ENCODE results near the gene UNC5A.

The UNC5A gene

DNA sequence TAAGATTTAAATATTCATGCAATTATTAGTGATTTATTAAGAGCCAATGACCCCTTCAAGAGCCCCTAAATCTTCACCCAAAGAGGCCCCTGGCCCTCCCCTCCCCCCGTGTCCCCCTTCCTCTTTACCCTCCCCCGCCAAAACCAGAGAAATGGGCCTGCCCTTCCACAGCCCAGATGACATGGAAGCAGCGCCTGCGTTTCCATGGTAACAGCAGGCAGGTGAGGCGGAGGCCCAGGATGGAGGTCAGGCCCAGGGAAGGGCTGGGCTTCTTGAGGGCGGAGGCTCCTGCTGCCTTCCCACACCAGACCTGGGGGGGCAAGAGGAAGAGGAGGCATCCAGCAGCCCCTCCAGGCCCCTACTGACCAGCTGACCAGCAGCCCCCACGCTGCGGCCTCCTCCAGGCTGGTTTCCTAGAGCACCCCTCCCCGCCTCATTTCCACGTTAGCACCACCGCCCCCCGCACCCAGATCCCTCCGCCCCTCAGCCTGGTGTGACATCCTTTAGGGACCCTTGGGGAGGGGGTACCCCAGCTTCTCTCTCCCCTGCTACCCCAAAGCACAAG, 37.4 kb downstream of the UNC5A start:
- FAIRE-seq (no peak), DNase-seq (ENCODE audit: insufficient read length, low spot score) (no peak)
- TF ChIP-seq, protein P1, sequence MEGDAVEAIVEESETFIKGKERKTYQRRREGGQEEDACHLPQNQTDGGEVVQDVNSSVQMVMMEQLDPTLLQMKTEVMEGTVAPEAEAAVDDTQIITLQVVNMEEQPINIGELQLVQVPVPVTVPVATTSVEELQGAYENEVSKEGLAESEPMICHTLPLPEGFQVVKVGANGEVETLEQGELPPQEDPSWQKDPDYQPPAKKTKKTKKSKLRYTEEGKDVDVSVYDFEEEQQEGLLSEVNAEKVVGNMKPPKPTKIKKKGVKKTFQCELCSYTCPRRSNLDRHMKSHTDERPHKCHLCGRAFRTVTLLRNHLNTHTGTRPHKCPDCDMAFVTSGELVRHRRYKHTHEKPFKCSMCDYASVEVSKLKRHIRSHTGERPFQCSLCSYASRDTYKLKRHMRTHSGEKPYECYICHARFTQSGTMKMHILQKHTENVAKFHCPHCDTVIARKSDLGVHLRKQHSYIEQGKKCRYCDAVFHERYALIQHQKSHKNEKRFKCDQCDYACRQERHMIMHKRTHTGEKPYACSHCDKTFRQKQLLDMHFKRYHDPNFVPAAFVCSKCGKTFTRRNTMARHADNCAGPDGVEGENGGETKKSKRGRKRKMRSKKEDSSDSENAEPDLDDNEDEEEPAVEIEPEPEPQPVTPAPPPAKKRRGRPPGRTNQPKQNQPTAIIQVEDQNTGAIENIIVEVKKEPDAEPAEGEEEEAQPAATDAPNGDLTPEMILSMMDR (IDR thresholded peaks at IDR 0.05; ENCODE audit: insufficient read depth, missing control alignments): no peak

DNA sequence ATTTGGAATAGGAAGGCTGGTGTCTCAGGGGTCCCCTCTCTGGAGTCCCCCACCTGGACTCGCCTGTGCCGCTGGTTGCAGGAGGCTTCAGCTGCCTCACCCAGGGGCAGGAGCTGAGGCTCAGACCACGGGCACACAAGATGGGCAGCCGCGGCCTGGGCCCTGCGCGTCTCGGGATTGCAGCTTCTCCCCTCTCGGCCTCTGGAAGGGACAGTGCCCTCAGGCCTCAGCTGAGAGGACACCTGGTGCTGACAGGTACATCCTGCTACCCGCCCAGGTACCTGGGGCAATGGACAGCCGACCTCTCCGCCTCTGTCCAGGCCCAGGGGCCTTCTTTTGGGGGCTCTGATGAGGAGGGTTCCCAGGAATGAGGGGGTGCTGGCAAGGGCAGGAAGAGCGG, 38.3 kb downstream of the UNC5A start:
- no peak for DNase-seq (ENCODE audit: insufficient read length, low spot score)
- no peak for FAIRE-seq
- TF ChIP-seq, protein P1 (IDR thresholded peaks at IDR 0.05; ENCODE audit: insufficient read depth, missing control alignments): no peak

DNA sequence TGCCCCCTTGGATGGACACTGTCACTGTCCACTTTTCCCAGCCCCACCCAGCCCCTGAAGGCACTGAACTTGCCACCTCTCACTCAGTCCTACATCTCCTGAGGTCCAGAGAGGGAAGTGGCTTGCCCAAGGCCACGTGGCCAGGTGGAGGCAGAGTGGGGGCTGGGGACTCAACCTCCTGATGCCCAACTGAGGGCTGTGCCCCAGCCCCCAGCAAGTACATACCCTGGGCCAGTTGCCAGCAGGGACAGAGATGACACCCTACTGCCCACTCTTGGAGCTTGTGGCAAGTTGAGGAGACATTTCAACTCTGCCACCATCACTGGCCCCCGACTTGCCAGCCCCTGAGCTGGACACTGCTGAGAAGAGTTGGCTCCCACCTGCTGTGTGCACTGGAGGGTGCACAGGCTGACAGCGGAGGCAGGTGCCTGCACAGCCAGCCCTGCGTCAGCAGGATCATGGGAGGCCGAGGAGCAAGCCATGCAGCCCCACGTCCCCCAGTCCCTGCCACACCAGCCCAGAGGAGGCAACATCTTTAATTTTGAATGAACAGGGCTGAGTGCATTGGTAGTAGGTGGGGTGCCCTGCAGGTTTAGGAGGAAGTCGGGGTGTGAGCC, 39.4 kb downstream of the UNC5A start:
- DNase-seq (ENCODE audit: insufficient read length, low spot score) (no peak), FAIRE-seq (no peak)
- TF ChIP-seq, protein P1 (IDR thresholded peaks at IDR 0.05; ENCODE audit: insufficient read depth, missing control alignments): no peak

DNA sequence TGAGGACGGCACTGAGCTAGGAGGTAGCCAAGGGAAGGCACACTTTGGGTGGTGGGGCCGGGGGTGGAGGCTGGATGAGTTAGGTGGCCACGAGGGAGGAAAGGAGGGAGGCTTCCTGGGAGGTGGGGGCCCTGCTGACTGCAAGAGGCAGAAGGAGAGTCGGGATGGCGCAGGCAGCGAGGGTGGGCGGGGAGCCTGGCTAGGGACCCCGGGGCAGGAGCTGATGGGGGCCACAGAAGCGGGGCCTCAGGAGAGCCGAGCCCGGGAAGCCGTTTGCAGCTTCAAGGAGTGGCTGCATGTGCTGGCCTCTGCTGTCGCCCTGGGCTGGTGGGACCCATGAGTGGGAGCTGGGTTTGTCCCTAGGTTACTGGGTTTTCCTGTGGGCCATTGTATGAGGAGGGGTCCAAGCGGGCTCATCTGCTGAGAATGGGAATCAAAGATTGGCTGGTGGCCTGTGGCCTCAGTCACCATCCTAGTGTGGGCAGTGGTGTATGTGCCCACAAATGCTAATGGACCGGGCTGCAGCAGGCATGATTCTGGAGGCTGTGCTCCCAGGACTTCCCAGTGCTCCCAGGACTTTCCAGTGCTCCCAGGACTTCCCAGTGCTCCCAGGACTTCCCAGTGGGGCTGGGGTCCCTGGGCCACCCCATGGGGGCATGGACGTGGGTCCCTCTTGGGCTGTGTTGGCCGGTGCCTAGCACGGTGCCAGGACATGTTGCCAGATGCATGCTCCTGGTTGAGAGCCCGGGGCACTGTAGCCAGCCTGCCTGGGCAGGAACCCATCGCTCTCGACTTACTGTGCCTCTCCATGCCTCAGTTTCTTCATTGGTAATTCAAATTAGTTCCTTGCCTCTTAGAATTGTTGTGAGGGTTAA, 40.2 kb downstream of the UNC5A start:
- TF ChIP-seq, protein P1 (IDR thresholded peaks at IDR 0.05; ENCODE audit: insufficient read depth, missing control alignments): no peak
- FAIRE-seq (no peak), DNase-seq (ENCODE audit: insufficient read length, low spot score) (no peak)

DNA sequence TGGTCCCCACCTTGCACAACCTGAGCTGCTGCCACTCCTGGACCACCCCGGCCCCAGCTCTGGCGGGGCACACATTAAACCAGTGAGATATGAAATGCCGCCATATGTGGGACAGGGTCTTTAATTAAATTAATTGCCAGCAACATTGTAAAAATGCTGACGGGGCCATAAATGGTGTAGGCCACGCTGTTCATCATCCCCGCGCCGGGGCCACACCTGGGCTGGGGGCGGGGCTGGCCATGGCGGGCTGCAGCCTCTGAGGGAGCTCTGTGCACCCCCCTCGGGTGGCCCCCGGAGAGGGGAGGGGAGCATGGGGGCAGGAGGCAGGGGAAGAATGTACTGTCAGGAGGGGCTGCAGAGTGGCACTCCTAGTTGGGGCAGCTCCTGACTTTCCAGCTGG, 41.0 kb downstream of the UNC5A start:
- FAIRE-seq: no peak
- TF ChIP-seq, protein P1 (IDR thresholded peaks at IDR 0.05; ENCODE audit: insufficient read depth, missing control alignments): no peak
- no peak for DNase-seq (ENCODE audit: insufficient read length, low spot score)

DNA sequence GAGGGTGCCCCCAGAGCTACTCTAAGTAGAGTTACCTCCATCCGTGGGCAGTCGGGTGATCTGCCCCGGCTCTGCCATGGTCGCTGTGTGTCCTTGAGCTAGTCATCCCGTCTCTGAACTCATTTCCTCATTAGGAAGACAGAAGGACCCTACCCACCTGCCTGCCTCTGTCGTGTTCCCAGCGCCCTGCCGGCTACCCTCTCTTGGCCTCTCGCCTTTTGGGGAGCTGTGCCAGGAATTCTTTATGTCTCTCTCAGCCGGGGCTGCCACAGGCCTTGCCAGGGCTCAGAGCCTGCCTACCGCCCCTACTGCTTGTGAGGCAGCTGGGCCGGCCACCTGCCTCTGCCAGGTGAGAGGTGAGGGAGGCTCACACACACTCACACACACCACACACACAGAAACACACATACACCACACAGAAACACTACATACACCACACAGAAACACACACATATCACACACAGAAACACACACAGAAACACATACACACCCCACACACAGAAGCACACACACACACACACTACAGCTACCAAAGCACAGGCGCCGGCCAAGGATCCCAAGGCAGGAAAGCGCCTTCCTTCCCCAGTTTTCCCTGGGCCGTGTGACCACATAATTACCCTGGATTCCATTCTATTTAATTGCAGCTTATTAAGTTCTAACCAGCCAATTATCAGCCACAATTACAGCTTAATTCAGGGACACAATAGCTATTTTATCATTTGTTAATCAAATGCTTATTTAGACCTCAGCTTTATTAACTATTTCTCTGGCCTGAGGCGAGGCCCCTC, 41.7 kb downstream of the UNC5A start:
- FAIRE-seq (no peak), DNase-seq (ENCODE audit: insufficient read length, low spot score) (no peak)
- TF ChIP-seq, protein P1 (IDR thresholded peaks at IDR 0.05; ENCODE audit: insufficient read depth, missing control alignments): no peak

Data from D721Med (cell line).